GM21390 (cell line): Measurements from ENCODE around the gene USP48.

Source experiments
- ATAC-seq: cut with Tn5 transposase; IDR thresholded peaks from one replicate; pipeline ENCODE4 v1.9.1; 2021; ENCODE audit not compliant: unreplicated experiment

Gene USP48

DNA sequence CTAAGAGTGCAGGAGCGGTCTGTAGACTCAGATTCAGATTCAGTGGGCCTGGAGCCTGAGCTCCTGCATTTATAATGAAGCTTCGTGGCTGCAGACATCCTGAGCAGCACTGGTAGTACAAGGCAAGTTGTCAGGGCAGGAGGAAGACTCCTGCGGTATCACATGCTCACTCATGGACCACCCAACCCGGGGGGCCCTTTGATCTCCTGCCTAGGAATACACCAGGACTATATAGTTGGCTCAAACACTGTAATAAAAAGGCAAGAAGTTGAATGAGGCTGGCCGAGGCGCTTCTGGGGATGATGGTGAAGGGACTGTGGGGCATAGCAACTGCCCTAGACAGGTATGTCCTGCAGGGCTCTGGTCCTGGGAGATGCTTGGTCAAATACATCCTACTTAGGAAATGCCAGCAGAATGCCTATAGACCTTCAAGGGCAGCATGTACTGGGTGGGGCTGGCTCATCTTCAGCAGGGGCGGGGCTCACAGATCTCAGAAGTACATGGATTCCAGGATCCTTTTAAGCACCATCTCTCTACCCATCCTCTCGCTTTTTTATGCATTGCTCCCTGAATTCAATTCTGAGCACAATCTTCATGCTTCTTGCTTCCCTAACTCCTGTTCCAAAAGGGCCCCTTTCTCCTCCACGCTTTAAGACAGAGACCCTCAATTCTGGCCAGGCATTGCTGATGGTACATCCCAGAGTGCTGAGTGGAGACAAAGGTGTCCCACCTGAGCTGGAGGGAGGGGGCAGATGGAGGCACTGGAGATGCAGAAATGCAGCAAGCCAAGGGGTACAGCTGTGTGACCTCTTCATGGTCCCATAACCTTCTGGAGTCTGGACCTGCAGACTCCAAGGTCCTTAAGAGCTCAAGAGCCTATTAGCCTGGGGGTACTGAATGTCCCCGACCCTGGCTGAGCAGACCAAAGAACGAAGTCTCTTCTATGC lies 111.7 kb downstream of the USP48 start:
- no peak for ATAC-seq

- ATAC-seq = no peak
Observed at GRCh38 chr1:21670059-21670881, 112.7 kb downstream of the USP48 start.

GRCh38 chr1:21669258-21670058 lies 113.5 kb downstream of the USP48 start, which contains the start of gene RAP1GAP:
TSS of gene RAP1GAP (minus strand) at chr1:21669357. CDS start at chr1:21620032, 49,325 bp downstream.
- ATAC-seq = no peak

DNA sequence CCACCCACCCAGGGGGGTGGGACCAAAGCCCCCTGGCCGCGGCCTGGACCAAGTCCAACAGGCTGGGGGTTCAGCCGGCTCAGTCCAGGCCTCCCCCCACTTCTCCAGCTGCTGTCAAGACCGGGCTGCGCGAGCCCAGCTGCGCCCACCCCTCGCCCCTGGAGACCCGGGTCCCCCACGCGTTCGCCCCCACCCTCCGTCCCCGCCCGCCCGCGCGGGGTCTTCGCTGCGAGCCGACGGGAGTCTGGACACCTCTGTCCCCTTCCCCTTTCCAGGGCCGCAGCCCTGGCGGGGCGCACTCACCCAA lies 114.0 kb downstream of the USP48 start:
- ATAC-seq = no peak

DNA sequence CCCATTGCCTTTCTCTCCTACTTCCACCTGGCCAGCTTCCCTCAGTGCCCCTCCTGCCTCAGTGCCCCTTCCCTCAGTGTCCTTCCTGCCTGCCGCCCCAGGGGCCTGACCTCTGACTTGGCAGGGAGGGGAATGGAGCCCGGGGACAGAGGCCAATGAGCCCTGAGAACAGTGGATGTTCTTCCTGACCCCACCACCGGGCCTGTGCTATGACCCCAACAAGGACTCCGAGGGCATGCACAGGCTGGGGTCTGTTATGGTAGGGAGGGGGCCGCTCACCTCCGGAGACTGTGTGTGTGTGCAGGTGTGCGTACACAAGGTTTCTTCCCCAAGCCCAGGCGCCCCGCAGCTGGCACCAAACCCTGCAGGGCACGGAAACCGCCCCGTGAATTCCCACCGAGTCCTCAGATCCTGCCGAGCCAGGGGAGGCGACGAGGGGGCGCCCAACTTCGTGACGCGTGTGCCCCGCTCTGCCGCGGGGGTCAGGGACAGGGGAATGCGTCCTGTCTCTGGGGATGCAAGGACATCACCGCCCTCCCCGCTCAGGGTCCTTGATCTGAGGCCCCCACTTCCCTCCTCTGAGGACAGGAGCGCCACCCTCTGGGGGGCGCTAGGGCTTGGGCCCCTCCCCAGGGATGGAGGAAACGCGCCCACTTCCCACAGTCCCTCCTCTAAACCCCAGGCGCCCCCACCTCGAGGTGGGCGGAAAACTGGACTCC lies 114.6 kb downstream of the USP48 start:
- no peak for ATAC-seq

DNA sequence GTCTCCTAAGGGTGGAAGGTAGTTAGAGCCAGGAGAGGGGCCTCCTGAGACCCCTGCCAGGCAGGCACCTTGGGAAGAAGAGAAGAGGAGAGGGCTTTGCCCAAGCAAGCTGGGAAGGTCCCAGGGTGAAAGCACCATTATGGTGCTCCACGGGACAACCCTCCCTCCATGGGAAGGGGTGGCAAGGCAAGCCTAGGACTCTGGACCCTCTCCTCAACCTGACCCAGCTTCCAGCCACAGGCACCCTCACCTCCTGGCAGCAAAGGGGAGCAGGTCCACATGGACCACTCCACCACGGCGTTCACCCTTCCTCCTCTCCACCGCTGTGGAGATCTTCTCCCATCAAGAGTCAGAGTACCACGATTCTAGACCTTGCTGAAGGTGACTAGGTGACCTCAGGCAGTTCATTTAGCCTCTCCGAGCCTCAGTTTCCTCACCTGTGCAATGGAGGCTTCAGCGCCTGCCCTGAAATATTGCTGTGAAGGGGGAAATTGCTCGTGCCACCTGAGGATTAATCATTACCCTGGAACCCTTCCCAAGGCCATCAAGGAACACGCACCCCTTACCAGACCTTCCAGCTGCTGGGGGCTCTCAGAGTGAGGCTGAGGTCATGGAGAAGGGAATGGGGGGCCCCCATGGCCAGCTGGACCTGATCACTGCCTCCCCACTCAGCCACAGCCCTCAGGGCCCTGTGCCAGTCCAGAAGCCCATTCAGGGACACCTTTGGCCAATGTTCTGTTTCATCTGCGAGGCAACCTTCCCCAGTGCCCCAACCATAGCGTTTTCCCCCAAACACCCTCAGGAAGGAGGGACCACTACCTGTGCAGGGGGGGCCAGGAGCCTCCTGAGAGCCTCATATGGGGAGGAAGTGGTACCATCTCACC lies 115.4 kb downstream of the USP48 start:
- ATAC-seq = no peak

GRCh38 chr1:21666576-21667320 lies 116.2 kb downstream of the USP48 start:
- ATAC-seq = no peak

GRCh38 chr1:21665711-21666575 lies 117.0 kb downstream of the USP48 start:
- no peak for ATAC-seq

DNA sequence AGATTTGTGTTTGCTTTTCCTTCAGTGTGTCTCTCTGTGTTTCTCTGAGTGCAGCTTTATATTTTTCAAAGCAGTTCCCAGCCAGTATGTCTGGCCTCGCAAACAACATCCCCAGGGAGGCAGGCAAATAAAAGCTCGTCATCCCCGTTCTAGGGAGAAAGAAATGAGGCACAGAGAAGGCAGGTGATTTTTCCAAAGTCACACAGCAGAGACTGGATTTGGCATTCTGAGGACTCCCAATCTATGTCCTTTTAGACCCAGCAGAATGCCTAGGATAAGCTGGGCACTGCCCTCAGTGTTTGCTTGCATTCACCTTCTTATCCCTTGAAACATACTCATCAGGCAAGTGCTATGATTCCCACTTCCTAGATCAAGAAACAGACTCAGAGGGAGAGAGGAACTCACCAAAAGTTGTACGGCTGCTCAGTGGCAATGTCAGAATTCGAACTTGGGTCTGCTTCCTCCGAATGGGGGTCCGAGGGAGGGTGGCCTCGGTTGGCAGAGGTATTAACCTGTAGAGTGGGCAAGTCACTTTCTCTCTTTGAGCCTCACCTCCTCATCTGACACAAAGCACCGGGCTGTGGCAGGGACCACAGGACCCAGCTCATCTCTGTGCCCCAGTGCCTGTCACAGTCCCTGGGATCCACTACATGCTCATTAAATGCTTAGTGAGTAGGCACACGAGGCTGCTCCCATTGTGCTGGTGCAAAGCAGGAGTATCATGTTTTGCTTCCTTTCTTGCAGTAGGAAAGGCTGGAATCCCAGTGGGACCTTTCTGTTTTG lies 118.0 kb downstream of the USP48 start:
- ATAC-seq = no peak

DNA sequence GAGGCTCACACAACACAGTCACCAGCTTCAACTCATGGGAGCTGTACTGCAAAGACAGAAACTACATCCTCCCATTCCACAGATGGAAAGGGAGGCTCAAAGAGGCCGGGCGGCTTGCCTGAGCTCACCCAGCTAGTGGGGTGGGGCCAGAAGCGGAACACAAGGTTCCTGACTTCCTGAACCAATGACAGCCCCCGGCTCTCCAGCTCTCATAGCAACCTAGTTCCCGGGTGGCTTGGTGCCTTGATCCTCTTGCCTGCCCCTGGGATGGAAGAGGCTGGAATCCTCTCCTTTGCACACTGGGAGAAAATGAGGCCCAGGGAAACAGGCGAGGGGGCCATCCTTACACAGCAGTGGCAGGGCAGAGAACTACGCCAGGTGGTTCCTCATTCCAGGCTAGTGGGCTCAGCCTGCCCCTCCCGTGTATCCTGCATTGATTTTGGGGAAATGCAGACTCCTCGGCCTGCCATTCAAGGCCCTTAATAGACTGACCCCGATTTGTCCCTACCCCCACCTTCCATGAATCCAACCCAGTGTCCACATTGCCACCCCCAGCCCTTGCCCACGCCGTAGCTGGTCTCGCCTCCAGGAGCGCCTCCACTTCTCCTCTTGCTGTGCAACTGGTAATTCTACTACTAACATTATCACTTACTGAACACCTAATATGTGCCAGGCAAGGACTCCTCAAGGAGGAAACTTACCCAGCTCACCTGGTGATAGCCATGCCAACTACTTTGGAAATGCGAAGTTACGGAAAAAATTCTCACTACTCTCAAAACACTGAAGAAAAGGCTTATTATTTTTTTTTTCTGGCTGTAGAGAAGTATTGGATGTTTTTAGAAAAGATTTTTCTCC lies 118.8 kb downstream of the USP48 start:
- ATAC-seq = no peak

GRCh38 chr1:21663248-21663950 lies 119.5 kb downstream of the USP48 start:
- no peak for ATAC-seq

- no peak for ATAC-seq
Observed at GRCh38 chr1:21662426-21663247, 120.3 kb downstream of the USP48 start.

GRCh38 chr1:21661886-21662285 lies 121.1 kb downstream of the USP48 start:
- no peak for ATAC-seq

GRCh38 chr1:21659924-21660326 lies 123.0 kb downstream of the USP48 start:
- ATAC-seq = no peak
